Liver (tissue), 9 donors: Measurements from ENCODE around the gene C14orf132. TPM values are rescaled to one million over a fixed set of nuclear protein-coding genes. Genes with fewer than 3 reads are reported as not detected.

Experiments used
- DNase-seq: peaks from one replicate; pipeline ENCODE4 v3.0.0-alpha.2; 2017; ENCODE audit warnings: low spot score
- H3K27ac ChIP-seq, 2 donors: one replicate each; pipeline ENCODE4 v1.7.0; 2013; ENCODE audit warnings: inconsistent platforms in 2 of 2, low read length in 2 of 2, control low read depth in 1 of 2, low read depth in 1 of 2, mild to moderate bottlenecking in 1 of 2
- H3K27me3 ChIP-seq, 4 donors: one replicate each; pipeline versions ENCODE4 v1.6.1 to v1.7.0; 2013; ENCODE audit warnings: low read length in 3 of 4, inconsistent platforms in 1 of 4, mild to moderate bottlenecking in 1 of 4, moderate library complexity in 1 of 4; ENCODE audit not compliant: control insufficient read depth in 4 of 4, insufficient read depth in 4 of 4
- H3K36me3 ChIP-seq, 4 donors: one replicate each; pipeline versions ENCODE4 v1.6.1 to v1.7.0; 2013; ENCODE audit warnings: low read length in 3 of 4, mild to moderate bottlenecking in 3 of 4, low read depth in 1 of 4, moderate library complexity in 1 of 4; ENCODE audit not compliant: control insufficient read depth in 4 of 4, insufficient read depth in 3 of 4
- H3K4me1 ChIP-seq, 4 donors: one replicate each; pipeline versions ENCODE4 v1.6.1 to v1.7.0; 2013; ENCODE audit warnings: low read length in 3 of 4, mild to moderate bottlenecking in 3 of 4, moderate library complexity in 1 of 4; ENCODE audit not compliant: control insufficient read depth in 4 of 4, insufficient read depth in 4 of 4
- H3K4me3 ChIP-seq, 3 donors: one replicate each; pipeline versions ENCODE4 v1.6.1 to v1.7.0; 2013; ENCODE audit warnings: low read length in 3 of 3, control low read depth in 1 of 3, low read depth in 1 of 3, mild to moderate bottlenecking in 1 of 3
- H3K9ac ChIP-seq, 2 donors: one replicate each; pipeline ENCODE4 v1.7.0; 2013; ENCODE audit warnings: low read length in 2 of 2, mild to moderate bottlenecking in 2 of 2, moderate library complexity in 2 of 2, control low read depth in 1 of 2, low read depth in 1 of 2
- H3K9me3 ChIP-seq, 4 donors: one replicate each; pipeline versions ENCODE4 v1.6.1 to v1.7.0; 2013; ENCODE audit warnings: low read length in 3 of 4; ENCODE audit not compliant: control insufficient read depth in 4 of 4
- ATF3 ChIP-seq: IDR thresholded peaks from 2 replicates; pipeline ENCODE4 v1.6.1; 2016; ENCODE audit warnings: antibody characterized with exemption
- CTCF ChIP-seq: fragments of 150-350 bp; IDR thresholded peaks from 2 replicates; pipeline ENCODE4 v1.5.1; 2017; ENCODE audit warnings: improper control_type of control experiment, low read depth, low read length; ENCODE audit not compliant: missing input control
- EGR1 ChIP-seq, 2 donors: IDR thresholded peaks; 2 replicates each; pipeline ENCODE4 v1.6.1; 2016 to 2018; ENCODE audit warnings: antibody characterized with exemption in 2 of 2, low read depth in 2 of 2
- FOXA1 ChIP-seq: IDR thresholded peaks from 2 replicates; pipeline ENCODE4 v1.6.1; 2016; ENCODE audit warnings: antibody characterized with exemption
- FOXA2 ChIP-seq: IDR thresholded peaks from 2 replicates; pipeline ENCODE4 v1.6.1; 2016; ENCODE audit warnings: antibody characterized with exemption
- GABPA ChIP-seq, 2 donors: IDR thresholded peaks in 1 of 2; conservative IDR thresholded peaks in 1 of 2; 2 replicates each; pipeline ENCODE4 v1.6.1; 2016; ENCODE audit warnings: antibody characterized with exemption in 2 of 2, mild to moderate bottlenecking in 1 of 2, moderate library complexity in 1 of 2
- HNF4G ChIP-seq: IDR thresholded peaks from 2 replicates; pipeline ENCODE4 v1.6.1; 2016; ENCODE audit warnings: antibody characterized with exemption
- JUND ChIP-seq, 2 donors: IDR thresholded peaks; 2 replicates each; pipeline ENCODE4 v1.6.1; 2016; ENCODE audit warnings: antibody characterized with exemption in 2 of 2
- RAD21 ChIP-seq, 2 donors: IDR thresholded peaks; 2 replicates each; pipeline ENCODE4 v1.6.1; 2016; ENCODE audit warnings: antibody characterized with exemption in 2 of 2, mild to moderate bottlenecking in 2 of 2
- REST ChIP-seq: IDR thresholded peaks from 2 replicates; pipeline ENCODE4 v1.6.1; 2016; ENCODE audit warnings: antibody characterized with exemption, mild to moderate bottlenecking
- RXRA ChIP-seq, 2 donors: IDR thresholded peaks; 2 replicates each; pipeline ENCODE4 v1.6.1; 2017 to 2018; ENCODE audit warnings: antibody characterized with exemption in 2 of 2, mild to moderate bottlenecking in 1 of 2
- SP1 ChIP-seq: IDR thresholded peaks from 2 replicates; pipeline ENCODE4 v1.6.1; 2018; ENCODE audit warnings: antibody characterized with exemption, mild to moderate bottlenecking
- TAF1 ChIP-seq: conservative IDR thresholded peaks from 2 replicates; pipeline ENCODE4 v1.6.1; 2016; ENCODE audit warnings: antibody characterized with exemption, mild to moderate bottlenecking
- YY1 ChIP-seq: IDR thresholded peaks from 2 replicates; pipeline ENCODE4 v1.6.1; 2016; ENCODE audit warnings: antibody characterized with exemption, mild to moderate bottlenecking
- ZBTB33 ChIP-seq: IDR thresholded peaks from 2 replicates; pipeline ENCODE4 v1.6.1; 2016; ENCODE audit warnings: antibody characterized with exemption
- WGBS: extraction: QIAGEN DNeasy Blood & Tissue Kit; methylation state at CpG from one replicate; pipeline ENCODE4 v1.1.7; 2013; 5-methylcytosine and 5-hydroxymethylcytosine counted together
- polyA plus RNA-seq, 2 donors: library from polyadenylated mRNA; stranded (reverse) in 1 of 2; unstranded in 1 of 2; fragments of 200-250 nt in 1 of 2; fragments of >200 nt in 1 of 2; fragmentation: Nextera tagmentation in 1 of 2; extraction: Ambion mirVana in 1 of 2; gene quantifications; one replicate each; pipeline versions ENCODE4 v1.2.1 to v1.2.3, GENCODE V29; 2013 to 2015
- total RNA-seq, 2 donors: library from RNA; depleted of rRNA; stranded (reverse); fragments of >200 nt; gene quantifications; one replicate each; pipeline ENCODE4 v1.2.3, GENCODE V29; 2014
- donor health status: healthy.
- donor health status: healthy.
- donor health status: healthy.
- donor health status: healthy.
- donor health status: healthy.

C14orf132 gene
- total and polyA plus RNA-seq, 4 donors, result 1.8 to 3.0 (median 2.1) TPM

DNA sequence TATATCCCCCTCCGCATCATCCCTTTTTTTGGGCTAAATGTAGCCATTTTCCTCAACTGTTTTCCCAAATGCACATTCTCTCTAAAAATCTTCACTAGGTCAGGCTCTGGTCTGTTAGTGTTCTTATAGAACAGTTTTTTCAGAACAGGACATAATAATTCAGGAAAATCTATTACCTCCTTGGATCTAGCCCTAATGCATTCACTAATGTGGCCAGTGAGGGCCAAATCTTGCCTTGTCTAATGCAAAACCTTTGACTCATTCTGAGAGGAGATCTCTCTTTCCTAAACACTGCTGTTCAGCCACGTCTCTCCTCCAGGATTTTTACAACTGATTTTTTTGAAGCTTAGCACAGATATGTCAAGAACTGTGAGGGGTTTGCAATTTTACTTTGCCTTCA, 15.5 kb downstream of the C14orf132 start:
- Histone ChIP-seq H3K4me3 (no peak overlapping the region), H3K9ac (no peak overlapping the region), H3K9me3 (no peaks in the 10 kb centered on the region), H3K4me1 (peaks cover 0 to 2% (median 0%) of the 10 kb centered on the region in 4 donors), H3K27ac (no peak overlapping the region), H3K27me3 (no peaks in the 10 kb centered on the region), H3K36me3 (no peaks in the 10 kb centered on the region)
- no peak for DNase-seq
- 90% methylated on average over 2 of the region's 2 CpGs for WGBS
- TF ChIP-seq YY1, result no peak
- no peak for TF ChIP-seq REST
- no peak for TF ChIP-seq EGR1 (IDR thresholded peaks at IDR 0.05; ENCODE audit: low read depth in 2 of 2)
- TF ChIP-seq JUND (IDR thresholded peaks at IDR 0.05), result no peak
- TF ChIP-seq GABPA (IDR thresholded peaks at IDR 0.05 in 1 of 2, conservative IDR thresholded peaks at IDR 0.05 in 1 of 2), result no peak
- no peak for TF ChIP-seq RAD21 (IDR thresholded peaks at IDR 0.05)
- no peak for TF ChIP-seq ATF3
- TF ChIP-seq FOXA2, result no peak
- no peak for TF ChIP-seq HNF4G
- no peak for TF ChIP-seq ZBTB33
- no peak for TF ChIP-seq TAF1
- no peak for TF ChIP-seq FOXA1
- TF ChIP-seq CTCF, result no peak
- TF ChIP-seq SP1, result no peak

- no peak for DNase-seq
- Histone ChIP-seq H3K9ac (no peak overlapping the region), H3K4me1 (peaks cover 0 to 2% (median 0%) of the 10 kb centered on the region in 4 donors), H3K27ac (no peak overlapping the region), H3K27me3 (no peaks in the 10 kb centered on the region), H3K4me3 (no peak overlapping the region), H3K9me3 (no peaks in the 10 kb centered on the region), H3K36me3 (no peaks in the 10 kb centered on the region)
- no peak for TF ChIP-seq RXRA (IDR thresholded peaks at IDR 0.05)
- no peak for TF ChIP-seq ZBTB33
- WGBS, result 89% methylated on average over 12 of the region's 12 CpGs
Measured at GRCh38 chr14:96055065-96055752, 16.0 kb downstream of the C14orf132 start.
